ENCODE results near the gene CIB2.

Gene CIB2

DNA sequence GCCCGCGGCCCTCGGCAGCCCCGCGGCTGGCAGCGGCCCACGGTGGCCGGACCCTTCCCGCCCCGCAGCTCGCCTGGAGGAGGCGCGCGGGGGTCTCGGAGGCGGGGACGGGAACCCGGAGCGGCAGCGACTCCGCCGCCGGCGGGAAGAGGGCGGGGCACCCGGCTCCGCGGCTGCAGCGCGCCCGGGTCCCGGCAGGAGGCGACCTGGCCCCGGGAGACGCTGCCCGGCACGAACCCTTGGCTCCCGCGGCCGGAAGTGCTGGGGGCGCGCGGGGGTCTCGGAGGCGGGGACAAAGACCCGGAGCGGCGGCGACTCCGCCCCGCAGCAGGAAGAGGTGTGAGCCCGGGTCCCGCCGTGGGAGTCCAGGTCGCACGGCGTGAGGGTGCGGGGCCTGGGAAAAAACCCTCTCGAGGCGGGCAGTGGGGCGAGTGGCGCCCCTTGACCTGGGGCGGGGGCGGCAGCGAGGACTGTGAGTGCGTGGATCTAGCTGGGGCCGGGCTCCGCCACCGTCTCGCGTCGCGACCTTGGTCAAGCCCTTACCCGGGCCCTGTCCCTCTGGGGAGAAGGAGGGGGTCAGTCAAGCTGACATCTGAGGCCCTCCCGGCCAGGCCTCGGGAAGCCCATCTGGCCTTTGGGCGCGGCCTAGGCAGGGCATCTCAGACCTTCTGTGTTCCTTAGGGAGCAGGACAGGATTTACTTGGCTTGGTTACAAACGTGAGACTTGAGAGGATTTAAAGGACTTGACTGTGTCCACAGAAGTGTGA, at the start of gene CIB2:
Gene CIB2, minus strand, starts transcription at position 151 of the 767 bp plus-strand sequence. CDS start 230 bp downstream, outside the sequence.
- in situ Hi-C loops (cut with HindIII; ENCODE audit: low pct_ligation_motif_present, low pct_unique_long_range_greater_than_20kb, low sequenced_read_pairs): loop anchor here (25.0 kb wide), 1 partner anchor 131 kb away; the partner anchor contains the start of gene DNAJA4
- DNase-seq: peak; percentile 68

DNA sequence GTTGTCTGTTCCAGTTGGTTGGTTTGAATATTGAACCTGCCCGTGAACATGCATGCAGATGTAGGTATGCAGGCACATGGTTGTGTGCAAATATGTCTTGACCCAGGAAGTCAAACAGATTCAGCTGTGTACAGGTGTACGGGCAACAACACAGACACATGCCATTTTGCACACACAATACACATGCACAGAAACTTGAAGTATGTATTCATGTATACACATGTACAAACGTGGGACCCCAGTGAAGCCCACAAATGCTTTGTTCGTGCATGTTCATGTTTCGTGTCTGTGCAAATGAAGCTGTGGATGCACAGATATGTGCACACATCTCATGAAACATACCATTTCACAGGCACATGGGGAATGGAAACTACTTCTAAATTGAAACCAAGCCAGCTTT, 48.7 kb upstream of the CIB2 start:
- no peak for DNase-seq
- in situ Hi-C loops (cut with HindIII; ENCODE audit: low pct_ligation_motif_present, low pct_unique_long_range_greater_than_20kb, low sequenced_read_pairs): no loop called here

DNA sequence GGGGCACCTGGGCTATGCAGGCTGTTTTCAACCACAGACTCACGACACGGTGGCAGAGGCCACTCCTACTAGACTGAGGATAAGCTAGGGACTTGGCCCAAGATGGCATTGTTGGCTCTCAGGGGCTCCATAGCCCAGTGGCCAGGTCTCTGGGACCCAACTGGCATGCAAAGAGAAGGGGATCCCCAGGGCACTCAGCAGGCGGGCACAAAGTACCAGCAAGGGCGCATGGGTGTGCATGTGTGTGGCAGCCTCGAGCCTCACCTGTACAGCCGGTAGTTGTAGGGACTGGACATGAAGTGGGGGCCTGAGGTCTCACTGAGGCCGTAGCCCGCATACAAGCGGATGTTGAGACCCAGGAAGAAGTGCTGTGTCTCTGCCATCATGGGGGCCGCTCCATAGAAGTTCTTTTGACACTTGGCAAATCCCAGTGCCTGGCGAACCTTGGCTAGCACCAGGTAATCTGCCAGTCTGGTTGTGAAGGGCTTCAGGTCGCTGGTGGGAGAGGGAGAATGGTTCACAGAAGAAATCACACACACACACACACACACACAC, 48.1 kb upstream of the CIB2 start:
- DNase-seq: no peak
- in situ Hi-C loops (cut with HindIII; ENCODE audit: low pct_ligation_motif_present, low pct_unique_long_range_greater_than_20kb, low sequenced_read_pairs): no loop called here

- in situ Hi-C loops (cut with HindIII; ENCODE audit: low pct_ligation_motif_present, low pct_unique_long_range_greater_than_20kb, low sequenced_read_pairs): no loop called here
- DNase-seq: no peak
These were observed 46.8 kb upstream of the CIB2 start for GRCh38 chr15:78178064-78178463.

GRCh38 chr15:78177447-78177873, 46.2 kb upstream of the CIB2 start:
- peak; percentile 23 for DNase-seq
- in situ Hi-C loops (cut with HindIII; ENCODE audit: low pct_ligation_motif_present, low pct_unique_long_range_greater_than_20kb, low sequenced_read_pairs): no loop called here

DNA sequence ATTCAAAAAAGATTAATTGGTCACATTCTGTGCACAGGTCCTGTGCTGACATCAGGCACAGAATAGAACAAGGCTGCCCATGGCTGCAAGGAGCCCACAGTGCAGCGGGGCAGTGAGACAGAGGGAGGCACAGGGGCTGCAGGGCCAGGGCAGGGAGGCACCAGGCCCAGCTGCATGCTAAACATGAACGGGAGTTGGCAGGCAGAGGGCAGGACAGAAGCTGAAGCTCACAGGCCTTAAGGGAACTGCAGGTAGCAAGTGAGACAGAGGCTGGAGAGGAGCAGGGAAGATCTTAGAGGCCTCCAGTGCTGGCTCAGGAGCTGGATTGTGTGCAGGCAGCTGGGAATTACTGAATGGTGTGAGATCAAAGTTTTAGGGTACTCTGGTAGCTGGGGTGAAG, 44.1 kb upstream of the CIB2 start:
- in situ Hi-C loops (cut with HindIII; ENCODE audit: low pct_ligation_motif_present, low pct_unique_long_range_greater_than_20kb, low sequenced_read_pairs): no loop called here
- no peak for DNase-seq

DNA sequence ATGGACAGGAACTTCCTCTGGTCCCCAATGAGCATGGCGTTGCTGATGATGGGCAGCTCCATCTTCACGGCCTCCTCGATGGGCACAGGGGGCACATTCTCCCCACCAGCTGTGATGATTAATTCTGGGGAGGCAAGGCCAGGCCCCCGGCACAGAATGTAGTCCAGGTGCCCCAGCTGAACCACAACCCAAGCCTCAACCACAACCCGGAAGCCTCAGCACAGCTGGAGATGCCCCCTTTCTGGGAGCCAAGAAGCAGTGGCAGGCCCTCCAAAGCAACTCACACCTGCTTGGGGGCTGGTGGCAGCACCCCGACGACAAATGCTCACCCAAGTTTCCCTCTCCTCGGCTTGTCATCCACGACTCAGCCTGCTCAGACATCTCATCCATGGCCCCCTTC, 43.2 kb upstream of the CIB2 start:
- in situ Hi-C loops (cut with HindIII; ENCODE audit: low pct_ligation_motif_present, low pct_unique_long_range_greater_than_20kb, low sequenced_read_pairs): no loop called here
- DNase-seq: no peak

- in situ Hi-C loops (cut with HindIII; ENCODE audit: low pct_ligation_motif_present, low pct_unique_long_range_greater_than_20kb, low sequenced_read_pairs): no loop called here
These were observed 40.7 kb upstream of the CIB2 start for GRCh38 chr15:78171864-78172472.

GRCh38 chr15:78170848-78171773, 39.9 kb upstream of the CIB2 start:
- DNase-seq: no peak
- in situ Hi-C loops (cut with HindIII; ENCODE audit: low pct_ligation_motif_present, low pct_unique_long_range_greater_than_20kb, low sequenced_read_pairs): no loop called here

More at GRCh38 chr15:78171864-78172472, 40.7 kb upstream of the CIB2 start:
- DNase-seq: no peak

- in situ Hi-C loops (cut with HindIII; ENCODE audit: low pct_ligation_motif_present, low pct_unique_long_range_greater_than_20kb, low sequenced_read_pairs): no loop called here
- DNase-seq: no peak
These were observed 37.4 kb upstream of the CIB2 start for GRCh38 chr15:78168608-78169007.

DNA sequence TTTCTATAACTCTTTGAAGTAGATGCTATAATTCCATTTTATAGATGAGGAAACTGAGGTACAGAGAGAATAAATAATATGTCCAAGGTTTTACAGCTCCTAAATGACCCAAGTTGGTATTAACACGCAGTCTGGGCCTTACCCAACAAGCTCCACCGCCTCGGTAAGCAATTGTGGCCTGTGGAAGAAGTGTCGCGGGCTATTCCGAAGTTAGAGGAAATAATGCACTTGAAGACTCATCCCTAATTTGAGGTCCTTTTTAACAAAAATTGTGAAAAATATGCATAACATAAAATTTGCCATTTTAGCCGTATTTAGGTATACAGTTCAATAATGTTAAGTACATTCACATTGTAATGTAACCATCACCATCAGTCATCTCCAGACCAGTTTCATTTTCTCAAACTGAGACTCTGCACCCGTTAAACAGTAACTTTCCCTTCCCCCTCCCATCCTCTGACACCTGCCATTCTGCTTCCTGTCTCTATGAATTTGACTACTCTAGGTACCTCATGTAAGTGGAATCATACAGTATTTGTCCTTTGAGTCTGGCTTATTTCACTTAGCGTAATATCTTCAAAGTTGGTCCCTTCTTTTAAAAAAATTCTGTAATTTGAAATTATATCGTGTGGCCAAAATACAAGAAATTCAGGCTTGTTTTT, 36.1 kb upstream of the CIB2 start:
- in situ Hi-C loops (cut with HindIII; ENCODE audit: low pct_ligation_motif_present, low pct_unique_long_range_greater_than_20kb, low sequenced_read_pairs): no loop called here
- no peak for DNase-seq

DNA sequence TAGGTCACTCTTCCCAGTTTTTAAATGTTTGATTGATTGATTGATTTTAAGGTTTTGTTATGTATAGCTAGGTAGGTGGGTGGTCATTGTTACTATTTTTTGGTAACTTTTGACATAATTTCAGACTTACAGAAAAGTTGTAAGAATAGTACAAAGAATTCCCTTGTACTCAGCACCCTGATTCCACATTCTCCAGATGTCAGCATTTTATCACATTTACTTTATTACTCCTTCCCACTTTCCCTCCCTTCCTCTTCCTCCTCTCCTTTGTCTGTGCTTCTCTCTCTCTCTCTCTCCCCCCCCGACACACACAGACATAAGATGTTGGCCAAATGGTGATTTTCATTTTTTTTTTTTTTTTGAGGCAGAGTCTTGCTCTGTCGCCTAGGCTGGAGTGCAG, 32.8 kb upstream of the CIB2 start:
- in situ Hi-C loops (cut with HindIII; ENCODE audit: low pct_ligation_motif_present, low pct_unique_long_range_greater_than_20kb, low sequenced_read_pairs): no loop called here
- no peak for DNase-seq

DNA sequence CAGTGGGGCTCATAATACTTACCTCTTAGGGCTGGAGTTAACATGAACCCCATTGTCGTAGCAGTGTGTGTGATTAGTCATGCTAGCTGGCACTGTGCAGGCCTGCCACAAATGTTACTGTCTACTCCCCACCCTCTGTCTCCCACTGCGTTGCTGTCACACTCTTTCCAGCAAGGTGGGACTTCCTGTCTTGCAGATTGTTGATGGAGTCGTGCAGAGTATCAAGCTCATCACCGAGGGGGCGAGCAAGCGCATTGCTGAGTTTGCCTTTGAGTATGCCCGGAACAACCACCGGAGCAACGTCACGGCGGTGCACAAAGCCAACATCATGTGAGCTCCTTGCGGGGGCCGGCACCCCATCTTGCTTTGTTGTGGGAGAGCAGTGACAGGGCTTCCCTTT, 30.8 kb upstream of the CIB2 start:
- no peak for DNase-seq
- in situ Hi-C loops (cut with HindIII; ENCODE audit: low pct_ligation_motif_present, low pct_unique_long_range_greater_than_20kb, low sequenced_read_pairs): no loop called here

GRCh38 chr15:78159395-78159794, 28.1 kb upstream of the CIB2 start:
- in situ Hi-C loops (cut with HindIII; ENCODE audit: low pct_ligation_motif_present, low pct_unique_long_range_greater_than_20kb, low sequenced_read_pairs): no loop called here
- DNase-seq: no peak

GRCh38 chr15:78157203-78157602, 26.0 kb upstream of the CIB2 start:
- in situ Hi-C loops (cut with HindIII; ENCODE audit: low pct_ligation_motif_present, low pct_unique_long_range_greater_than_20kb, low sequenced_read_pairs): no loop called here
- no peak for DNase-seq

DNA sequence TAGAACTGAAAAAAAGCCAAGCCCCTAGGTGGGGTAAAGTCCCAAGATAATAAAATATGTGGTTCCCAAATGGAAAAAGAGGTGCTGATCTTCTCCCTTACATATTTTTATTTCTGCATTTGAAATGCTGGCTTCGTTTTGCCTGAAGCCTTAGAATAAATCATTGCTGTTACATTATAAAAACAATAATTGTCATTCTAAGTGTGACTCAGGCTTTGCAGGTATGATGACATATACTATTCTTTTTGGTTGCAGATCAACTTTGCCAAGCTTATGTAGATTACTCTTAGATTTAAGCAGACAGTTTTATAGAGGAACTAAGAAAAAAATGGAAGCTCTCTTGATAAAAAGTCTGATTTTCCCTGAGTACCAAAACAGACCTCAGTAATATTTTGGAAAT, 25.4 kb upstream of the CIB2 start:
- in situ Hi-C loops (cut with HindIII; ENCODE audit: low pct_ligation_motif_present, low pct_unique_long_range_greater_than_20kb, low sequenced_read_pairs): no loop called here

DNA sequence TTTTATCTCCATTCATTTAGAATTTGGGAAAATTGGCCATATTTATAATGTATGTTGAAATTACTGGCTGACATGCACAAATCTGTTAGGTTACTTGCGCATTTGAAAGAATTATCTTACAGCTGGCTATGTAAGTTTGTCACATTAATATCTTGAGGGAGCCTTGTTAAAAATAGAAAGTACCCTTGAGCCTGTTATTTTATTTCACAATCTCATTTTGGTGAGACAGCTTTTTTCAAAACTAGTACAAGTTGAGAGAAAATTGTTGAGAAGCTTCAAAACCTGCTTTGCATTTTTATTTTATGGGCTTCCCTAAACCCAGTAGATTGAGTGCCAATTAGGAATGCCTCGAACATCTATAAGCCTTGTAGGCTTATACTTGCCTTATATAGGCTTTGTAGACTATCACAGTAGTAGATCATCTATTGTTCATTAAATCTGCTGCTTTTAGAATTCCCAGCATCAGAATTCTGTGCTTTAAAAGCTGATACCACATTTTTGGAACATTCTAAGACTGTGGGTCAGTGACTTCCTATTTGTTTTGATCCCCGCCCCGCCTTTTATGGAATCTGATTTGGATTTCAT, 24.2 kb upstream of the CIB2 start:
- in situ Hi-C loops (cut with HindIII; ENCODE audit: low pct_ligation_motif_present, low pct_unique_long_range_greater_than_20kb, low sequenced_read_pairs): no loop called here
- no peak for DNase-seq

More for the DNA sequence above, 25.4 kb upstream of the CIB2 start:
- no peak for DNase-seq

DNA sequence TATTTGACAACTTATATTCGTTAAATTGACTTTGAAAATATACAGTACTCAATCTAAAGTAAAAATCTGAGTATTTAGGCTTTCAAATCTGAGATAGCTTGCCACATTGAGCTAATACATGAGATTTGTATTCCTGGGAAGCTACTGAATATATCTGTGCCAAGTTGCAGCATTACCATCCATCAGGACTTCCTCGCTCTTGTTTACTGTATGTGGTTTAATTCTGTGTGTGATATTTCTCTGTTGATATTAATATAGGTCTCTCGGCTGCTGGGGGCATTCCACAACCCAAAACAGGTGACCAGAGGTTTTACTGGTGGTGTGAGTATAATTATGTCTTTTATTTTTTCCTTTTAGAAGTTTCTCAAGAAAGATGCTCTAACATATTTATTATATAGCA, 23.7 kb upstream of the CIB2 start:
- DNase-seq: no peak
- in situ Hi-C loops (cut with HindIII; ENCODE audit: low pct_ligation_motif_present, low pct_unique_long_range_greater_than_20kb, low sequenced_read_pairs): no loop called here

Data from ACHN (cell line).